Ishikawa (cell line): ENCODE data around the gene FAM8A1.

Experiments used
- EP300 ChIP-seq: IDR thresholded peaks from 2 replicates; pipeline ENCODE4 v1.6.1; 2012; ENCODE audit warnings: borderline replicate concordance
- MAX ChIP-seq: IDR thresholded peaks from 2 replicates; pipeline ENCODE4 v1.6.1; 2012
- NFIC ChIP-seq: IDR thresholded peaks from 2 replicates; pipeline ENCODE4 v1.6.1; 2012
- TAF1 ChIP-seq: IDR thresholded peaks from 2 replicates; pipeline ENCODE4 v1.6.1; 2012; ENCODE audit warnings: low read depth, mild to moderate bottlenecking
- USF1 ChIP-seq: IDR thresholded peaks from 2 replicates; pipeline ENCODE4 v1.6.1; 2012

GRCh38 chr6:17622144-17622543, 22.0 kb downstream of the FAM8A1 start:
- TF ChIP-seq MAX: no peak
- TF ChIP-seq NFIC: no peak
- TF ChIP-seq EP300: no peak
- TF ChIP-seq TAF1: no peak
- TF ChIP-seq USF1: no peak
